AG04450 (cell line): ENCODE data around the gene PIPOX. TPM values are rescaled to one million over a fixed set of nuclear protein-coding genes. Genes with fewer than 3 reads are reported as not detected.

ENCODE experiments used
- CTCF ChIA-PET: fragments of 300-600, 350-600 bp; formaldehyde crosslinking; extraction: SDS; loops from one replicate; lab custom pipeline; 2022; ENCODE audit warnings: antibody characterized with exemption, inconsistent platforms; lab: Charles Lee
- POLR2A ChIA-PET: fragments of 350-600 bp; formaldehyde crosslinking; extraction: SDS; loops from one replicate; lab custom pipeline; 2021; ENCODE audit warnings: antibody characterized with exemption, inconsistent platforms; lab: Yijun Ruan, JAX
- DNase-seq: peaks from one replicate; pipeline ENCODE4 v3.0.0-alpha.2; 2011; ENCODE audit warnings: low read depth, low spot score
- H3K27ac ChIP-seq: one replicate; pipeline ENCODE4 v1.5.1; 2012; ENCODE audit warnings: low read depth, low read length, control low read depth
- H3K27me3 ChIP-seq: one replicate; pipeline ENCODE4 v1.6.0; 2012; ENCODE audit warnings: low read length; ENCODE audit not compliant: control insufficient read depth, insufficient read depth
- H3K4me3 ChIP-seq: 2 replicates; pipeline ENCODE4 v1.5.1; 2011; ENCODE audit warnings: mild to moderate bottlenecking, low read depth, low read length, control low read depth
- H3K9me3 ChIP-seq: 2 replicates; pipeline ENCODE4 v1.5.1; 2012; ENCODE audit warnings: low read length; ENCODE audit not compliant: control insufficient read depth, insufficient read depth
- CTCF ChIP-seq: IDR thresholded peaks from 2 replicates; pipeline ENCODE4 v1.5.1; 2011; ENCODE audit warnings: low read depth, low read length, control low read depth, inconsistent platforms
- polyA minus RNA-seq: library from RNA; depleted of rRNA, polyadenylated mRNA; stranded (reverse); fragments of >200 nt; gene quantifications from 2 replicates; pipeline ENCODE4 v1.2.3, GENCODE V29; 2011; rRNA and poly(A)+ RNA removed
- polyA plus RNA-seq: library from polyadenylated mRNA; depleted of rRNA; stranded (reverse); fragments of >200 nt; gene quantifications from 2 replicates; pipeline ENCODE4 v1.2.3, GENCODE V29; 2011; rRNA removed

Gene PIPOX, protein sequence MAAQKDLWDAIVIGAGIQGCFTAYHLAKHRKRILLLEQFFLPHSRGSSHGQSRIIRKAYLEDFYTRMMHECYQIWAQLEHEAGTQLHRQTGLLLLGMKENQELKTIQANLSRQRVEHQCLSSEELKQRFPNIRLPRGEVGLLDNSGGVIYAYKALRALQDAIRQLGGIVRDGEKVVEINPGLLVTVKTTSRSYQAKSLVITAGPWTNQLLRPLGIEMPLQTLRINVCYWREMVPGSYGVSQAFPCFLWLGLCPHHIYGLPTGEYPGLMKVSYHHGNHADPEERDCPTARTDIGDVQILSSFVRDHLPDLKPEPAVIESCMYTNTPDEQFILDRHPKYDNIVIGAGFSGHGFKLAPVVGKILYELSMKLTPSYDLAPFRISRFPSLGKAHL
- polyA plus RNA-seq (0.74 and 0.79 TPM in 2 replicates), polyA minus RNA-seq (5.1 and 5.4 TPM in 2 replicates)

- Histone ChIP-seq H3K27me3 (peaks cover 29% of the 10 kb centered on the region), H3K27ac (no peak within 1 kb of the TSS), H3K4me3 (no peak within 1 kb of the TSS), H3K9me3 (no peaks in the 10 kb centered on the region)
- DNase-seq = no peak
- TF ChIP-seq CTCF = no peak
- ChIA-PET CTCF (no interaction called here), POLR2A (no interaction called here)
These were observed at the start of gene PIPOX for GRCh38 chr17:29042679-29043538. PIPOX (plus strand) TSS chr17:29043141; CDS start chr17:29043226, 85 bp downstream.

DNA sequence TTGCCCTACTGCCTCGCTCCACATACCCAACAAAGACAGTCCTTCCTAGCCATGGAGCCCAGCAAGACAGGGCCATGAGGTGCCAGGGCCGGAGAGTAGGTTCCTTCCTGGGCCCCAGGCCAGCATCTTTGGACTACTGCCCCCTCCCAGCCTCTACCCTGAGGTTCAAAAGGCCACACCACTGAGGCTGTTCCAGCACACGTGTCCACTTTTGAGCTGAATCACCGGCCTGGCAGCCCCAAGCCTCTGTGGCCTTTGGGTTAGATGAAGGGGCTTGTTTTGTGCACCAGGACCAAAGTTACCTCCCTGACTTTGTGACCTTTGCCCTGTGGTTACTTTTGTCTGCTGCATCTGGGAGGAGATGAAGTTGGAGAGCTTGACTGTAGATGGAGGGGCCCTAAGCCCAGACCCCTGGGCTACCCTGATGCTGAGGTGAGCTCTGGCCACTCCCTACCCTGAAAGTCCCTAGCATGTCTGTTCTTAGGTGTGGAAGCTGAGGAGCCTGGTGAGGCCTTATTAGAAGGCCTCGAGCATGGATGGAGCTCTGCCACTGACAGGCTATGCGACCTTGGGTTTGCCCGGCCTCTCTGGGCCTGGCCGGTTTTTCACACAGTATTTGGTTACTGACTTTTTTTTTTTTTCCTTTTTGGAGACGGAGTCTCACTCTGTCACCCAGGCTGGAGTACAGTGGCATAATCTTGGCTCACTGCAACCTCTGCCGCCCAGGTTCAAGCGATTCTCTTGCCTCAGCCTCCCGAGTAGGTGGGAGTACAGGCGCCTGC lies 49.1 kb upstream of the PIPOX start:
- CTCF ChIA-PET = interaction anchor here (1.2 kb wide), 1 partner anchor 122 kb away, joined by 3 read pairs; no protein-coding TSS in a partner anchor
- no peak for DNase-seq
- POLR2A ChIA-PET = no interaction called here

DNA sequence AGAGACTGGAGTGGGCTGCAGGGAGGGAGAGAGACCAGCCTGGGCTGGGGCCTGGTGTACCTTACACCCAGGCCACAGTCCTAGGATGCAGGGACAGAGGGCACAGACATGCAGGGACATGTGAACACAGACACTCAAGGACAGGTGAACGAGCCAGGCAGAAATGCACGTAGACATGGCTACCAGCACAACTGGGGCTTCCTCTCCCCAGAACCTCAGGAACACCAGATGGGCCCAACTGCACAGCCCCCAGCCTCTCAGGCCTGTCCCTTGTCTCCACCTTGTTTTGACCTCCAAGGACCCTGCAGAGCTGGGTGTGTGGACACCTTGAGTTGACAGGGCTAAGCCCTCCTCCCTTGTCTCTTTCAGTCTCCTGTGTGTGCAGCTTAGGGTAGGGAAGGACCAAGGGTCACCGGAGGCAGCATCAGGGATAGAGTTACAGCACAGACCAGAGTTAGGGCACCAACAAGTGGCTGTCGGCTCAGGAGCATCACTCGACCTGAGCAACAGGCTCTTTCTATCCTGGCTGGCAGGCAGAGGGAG lies 46.3 kb upstream of the PIPOX start:
- CTCF ChIA-PET = no interaction called here
- Histone ChIP-seq H3K27me3 (peaks cover 33% of the 10 kb centered on the region), H3K27ac (no peak overlapping the region), H3K4me3 (no peak overlapping the region), H3K9me3 (no peaks in the 10 kb centered on the region; the same call in 1 of the 2 replicates)
- POLR2A ChIA-PET = no interaction called here
- DNase-seq = no peak
- no peak for TF ChIP-seq CTCF

More for the DNA sequence above, 49.1 kb upstream of the PIPOX start:
- Histone ChIP-seq H3K27me3 (peaks cover 11% of the 10 kb centered on the region), H3K4me3 (no peak overlapping the region), H3K9me3 (no peaks in the 10 kb centered on the region; the same call in 1 of the 2 replicates), H3K27ac (no peak overlapping the region)
- TF ChIP-seq CTCF = no peak

- H3K4me3 ChIP-seq = no peak overlapping the region
- no peak for DNase-seq
- no peak overlapping the region for H3K27ac ChIP-seq
- POLR2A ChIA-PET = no interaction called here
- TF ChIP-seq CTCF = no peak
- peaks cover 43% of the 10 kb centered on the region for H3K27me3 ChIP-seq
- CTCF ChIA-PET = interaction anchor here (1.1 kb wide), 1 partner anchor 44 kb away, joined by 3 read pairs; no protein-coding TSS in a partner anchor
- no peaks in the 10 kb centered on the region for H3K9me3 ChIP-seq
These were observed 45.1 kb upstream of the PIPOX start for GRCh38 chr17:28997806-28998205.
